Fibroblast of skin of back (primary cell): ENCODE measurements around the gene DOK6.

Experiments used
- DNase-seq: peaks from one replicate; pipeline ENCODE4 v3.0.0-alpha.2; 2013

Gene DOK6

GRCh38 chr18:69556228-69556627 lies 155.5 kb downstream of the DOK6 start:
- DNase-seq, result no peak

DNA sequence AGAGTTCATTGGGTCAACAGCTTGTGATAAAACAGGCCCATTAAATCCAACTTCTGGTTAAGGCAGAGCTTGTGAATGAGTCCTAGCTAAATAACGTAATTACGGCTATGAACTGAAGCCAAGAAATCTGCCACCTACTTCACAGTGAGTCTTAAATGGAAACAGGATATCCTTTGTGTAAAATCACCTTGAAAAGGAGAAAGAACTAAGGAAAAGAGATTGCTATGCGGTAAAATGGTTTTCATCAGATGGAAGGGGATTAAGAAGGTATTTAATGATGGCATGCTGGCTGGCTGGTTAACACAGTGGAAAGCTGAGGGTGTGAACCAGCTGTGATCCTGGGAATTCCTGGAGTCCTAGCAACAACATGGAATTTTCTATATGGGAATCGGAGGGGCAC lies 156.6 kb downstream of the DOK6 start:
- no peak for DNase-seq

- no peak for DNase-seq
Measured at GRCh38 chr18:69558052-69558451, 157.4 kb downstream of the DOK6 start.

DNA sequence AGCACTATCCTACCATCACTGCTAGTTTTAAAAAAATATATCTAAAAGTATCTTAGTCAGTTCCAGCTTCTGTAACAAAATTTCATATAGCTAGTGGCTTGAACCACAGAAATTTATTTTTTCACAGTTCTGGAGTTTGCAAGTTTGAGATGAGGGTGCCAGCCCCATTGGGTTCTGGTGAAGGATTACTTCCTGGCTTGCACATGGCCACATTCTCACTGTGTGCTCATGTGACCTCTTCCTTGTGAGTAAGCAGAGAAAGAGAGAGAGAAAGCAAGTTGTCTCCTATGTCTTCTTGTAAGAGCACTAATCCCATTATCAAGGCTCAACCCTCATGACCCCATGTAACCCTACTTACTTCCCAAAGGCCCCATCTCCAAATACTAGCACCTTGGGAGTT lies 158.9 kb downstream of the DOK6 start:
- no peak for DNase-seq

- no peak for DNase-seq
Measured at GRCh38 chr18:69564602-69565001, 163.9 kb downstream of the DOK6 start.

DNA sequence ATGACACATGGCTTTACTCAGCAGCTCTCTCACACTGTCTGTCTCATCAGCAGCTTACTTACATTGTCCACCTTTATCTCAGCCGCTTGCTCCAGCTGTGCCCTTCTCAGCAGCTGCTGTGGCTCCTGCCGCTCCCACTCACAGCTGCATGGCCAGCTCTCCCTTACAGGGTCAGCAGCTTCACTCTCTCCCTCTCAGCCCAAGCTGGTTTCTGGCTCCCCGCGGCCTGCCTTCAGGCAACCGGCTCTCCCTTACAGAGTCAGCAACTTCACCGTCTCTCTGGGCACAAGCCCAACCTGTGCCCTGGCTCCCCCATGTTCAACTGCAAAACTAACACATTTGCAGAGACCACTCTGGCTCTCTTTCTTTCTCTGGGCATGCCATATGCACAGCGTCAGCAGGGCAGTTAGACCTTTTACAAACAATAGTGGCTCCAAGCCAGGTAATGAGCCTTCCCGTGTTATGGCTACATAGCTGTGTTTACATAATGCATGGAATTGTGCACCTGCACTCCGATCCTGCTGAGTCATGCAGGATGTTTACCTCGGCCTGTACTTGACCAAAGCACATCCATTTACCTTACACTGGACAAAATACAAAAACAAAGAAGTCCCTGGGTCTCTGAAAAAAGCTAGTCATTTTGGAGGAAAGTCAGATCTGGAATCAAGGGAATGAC lies 167.3 kb downstream of the DOK6 start:
- DNase-seq, result no peak

DNA sequence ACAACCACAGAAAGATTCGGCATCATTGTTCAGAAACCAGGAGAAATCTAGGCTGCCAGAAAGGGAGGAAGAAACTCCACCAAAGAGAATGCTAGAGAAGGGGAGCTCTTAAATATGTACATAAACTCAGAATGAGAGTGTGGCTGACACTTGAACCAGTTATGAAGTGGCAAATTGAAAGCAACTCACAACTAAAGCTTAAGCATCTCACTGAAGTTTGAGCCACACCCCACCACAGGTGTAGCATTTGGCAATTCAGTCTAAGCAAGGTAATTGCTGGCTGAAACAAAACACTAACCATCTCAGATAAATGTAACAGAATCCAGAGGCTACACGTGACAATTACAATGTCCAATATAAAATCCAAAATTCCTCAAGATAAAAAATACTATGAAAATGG lies 168.4 kb downstream of the DOK6 start:
- no peak for DNase-seq

DNA sequence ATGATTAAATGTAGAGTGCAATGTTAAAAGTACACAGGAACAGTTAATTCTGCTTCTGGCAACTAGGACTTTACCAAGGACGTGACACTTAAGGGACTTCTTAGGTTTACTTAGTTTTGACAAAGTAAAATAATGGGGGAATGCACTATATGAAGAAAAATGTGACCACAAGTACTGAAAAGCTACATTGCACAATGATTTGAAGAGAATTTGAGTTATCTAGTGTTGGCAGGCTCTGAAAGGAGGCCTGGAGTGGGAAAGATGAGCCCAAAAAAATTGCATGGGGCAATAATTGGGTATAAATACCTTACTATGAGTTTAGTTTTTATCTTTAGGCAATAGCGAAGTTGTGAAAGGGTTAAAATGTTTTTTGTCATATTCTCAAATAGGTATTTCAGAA lies 173.7 kb downstream of the DOK6 start:
- DNase-seq, result no peak

- DNase-seq, result peak; percentile 15
Measured at GRCh38 chr18:69580107-69580506, 179.4 kb downstream of the DOK6 start.

GRCh38 chr18:69584429-69584828 lies 183.7 kb downstream of the DOK6 start:
- DNase-seq, result no peak

- DNase-seq, result no peak
Measured at GRCh38 chr18:69585696-69586095, 185.0 kb downstream of the DOK6 start.

DNA sequence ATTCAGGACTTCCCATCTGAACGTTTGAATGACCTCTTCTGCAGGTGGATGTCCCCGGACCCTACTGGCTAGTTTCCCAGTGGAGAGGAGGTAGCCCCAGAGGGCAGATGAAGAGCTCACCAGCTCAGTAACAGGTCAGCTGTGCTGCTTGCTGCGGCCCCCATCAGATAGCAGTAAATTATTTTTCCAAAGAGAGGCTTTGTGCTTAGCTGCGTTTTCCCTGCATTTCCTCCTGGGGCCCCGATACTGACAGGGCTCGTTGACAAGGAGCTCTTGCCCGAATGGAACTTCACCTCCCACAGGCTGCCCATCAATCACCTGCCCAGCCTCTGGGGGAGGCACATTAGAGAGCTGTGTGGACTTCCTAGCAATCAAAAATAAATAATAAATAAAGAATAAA lies 185.8 kb downstream of the DOK6 start:
- no peak for DNase-seq

- no peak for DNase-seq
Measured at GRCh38 chr18:69588301-69588700, 187.6 kb downstream of the DOK6 start.

- no peak for DNase-seq
Measured at GRCh38 chr18:69590150-69590549, 189.5 kb downstream of the DOK6 start.

- no peak for DNase-seq
Measured at GRCh38 chr18:69596345-69596744, 195.7 kb downstream of the DOK6 start.

DNA sequence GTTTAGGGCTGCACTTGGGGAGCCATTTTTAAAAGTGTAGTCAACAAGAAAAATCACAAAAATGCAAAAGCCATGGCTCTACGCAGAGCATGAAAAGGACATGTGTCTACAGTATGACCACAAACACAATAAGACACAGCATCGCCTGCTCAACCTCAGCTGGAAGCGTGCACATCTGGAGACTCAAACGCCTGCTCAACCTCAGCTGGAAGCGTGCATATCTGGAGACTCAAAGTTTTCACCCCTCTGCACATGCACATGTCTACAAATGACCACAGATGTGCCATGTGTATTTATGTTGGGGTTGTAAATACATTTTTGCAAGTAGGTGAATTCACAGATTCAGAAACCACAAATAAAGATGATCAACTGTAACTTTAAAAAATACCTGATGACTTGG lies 196.9 kb downstream of the DOK6 start:
- DNase-seq, result no peak

- no peak for DNase-seq
Measured at GRCh38 chr18:69599377-69599776, 198.7 kb downstream of the DOK6 start.

DNA sequence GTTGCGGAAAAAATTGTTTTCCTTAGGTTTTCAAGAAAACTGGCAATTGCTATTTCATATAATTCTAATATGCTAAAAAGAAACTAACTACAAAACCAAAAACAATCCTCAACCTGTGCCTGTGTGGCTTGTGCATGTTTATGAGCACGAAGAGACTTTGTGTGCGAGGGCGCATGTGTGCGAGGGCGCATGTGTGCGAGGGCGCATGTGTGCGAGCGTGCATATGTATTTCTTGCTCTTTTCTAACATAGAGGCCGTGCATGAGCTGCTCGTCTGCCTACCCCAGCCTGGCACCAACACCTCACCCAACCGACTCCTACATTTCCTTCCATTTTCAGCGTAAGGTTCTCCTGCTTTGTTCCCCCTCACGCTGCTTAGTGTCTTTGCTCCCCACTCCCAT lies 211.6 kb downstream of the DOK6 start:
- DNase-seq, result no peak

GRCh38 chr18:69616114-69616513 lies 215.4 kb downstream of the DOK6 start:
- DNase-seq, result no peak

DNA sequence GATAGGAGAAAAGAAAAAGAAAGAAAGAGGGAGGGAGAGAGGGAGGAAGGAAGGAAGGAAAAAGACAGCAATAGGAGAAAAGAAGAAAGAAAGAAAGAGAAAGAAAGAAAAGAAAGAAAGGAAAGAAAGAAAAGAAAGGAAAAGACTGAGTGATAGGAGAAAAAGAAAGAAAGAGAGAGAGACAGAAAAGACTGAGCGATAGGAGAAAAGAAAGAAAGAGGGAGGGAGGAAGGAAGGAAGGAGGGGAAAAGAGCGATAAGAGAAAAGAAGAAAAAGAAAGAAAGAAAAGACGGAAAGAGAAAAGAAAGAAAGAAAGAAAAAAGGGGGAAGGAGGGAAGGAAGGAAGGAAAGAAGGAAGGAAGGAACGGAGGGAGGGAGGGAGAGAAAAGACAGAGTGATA lies 216.7 kb downstream of the DOK6 start:
- DNase-seq, result no peak

DNA sequence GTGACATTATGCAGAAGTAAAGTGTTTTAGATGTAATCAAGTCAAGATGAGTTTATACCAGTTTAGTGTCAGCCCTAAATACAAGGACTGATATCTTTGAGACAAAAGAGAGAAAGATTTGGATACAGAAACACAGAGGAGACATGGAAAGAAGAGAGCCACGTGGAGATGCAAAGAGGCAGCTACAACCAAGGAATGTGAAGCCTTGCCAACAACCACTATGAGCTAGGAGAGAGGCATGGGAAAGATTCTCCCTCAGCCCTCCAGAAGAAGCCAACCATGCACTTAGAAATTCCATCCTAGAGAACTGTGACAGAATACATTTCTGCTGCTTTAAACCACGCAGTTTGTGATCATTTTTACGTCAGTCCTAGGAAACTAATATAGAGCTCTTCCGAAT lies 217.2 kb downstream of the DOK6 start:
- DNase-seq, result peak; percentile 88

DNA sequence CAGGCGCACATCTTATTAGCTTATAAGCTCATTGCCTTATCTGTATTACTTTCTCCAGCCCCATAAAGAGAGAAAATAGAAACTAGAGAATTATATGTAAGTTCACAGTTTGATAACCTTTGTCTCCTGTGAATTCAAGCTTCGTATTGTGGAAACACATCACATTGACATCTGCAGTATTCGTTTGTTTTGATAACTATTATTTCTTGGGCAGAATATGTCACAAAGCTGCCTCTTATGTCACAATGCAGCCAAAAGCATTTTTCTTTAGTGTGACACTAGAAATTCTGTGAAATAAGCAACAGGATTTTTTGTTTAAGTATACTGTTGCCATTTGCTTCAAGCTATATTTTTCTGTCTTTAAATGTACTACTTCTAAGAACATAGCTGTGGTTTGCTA lies 221.5 kb downstream of the DOK6 start:
- no peak for DNase-seq

DNA sequence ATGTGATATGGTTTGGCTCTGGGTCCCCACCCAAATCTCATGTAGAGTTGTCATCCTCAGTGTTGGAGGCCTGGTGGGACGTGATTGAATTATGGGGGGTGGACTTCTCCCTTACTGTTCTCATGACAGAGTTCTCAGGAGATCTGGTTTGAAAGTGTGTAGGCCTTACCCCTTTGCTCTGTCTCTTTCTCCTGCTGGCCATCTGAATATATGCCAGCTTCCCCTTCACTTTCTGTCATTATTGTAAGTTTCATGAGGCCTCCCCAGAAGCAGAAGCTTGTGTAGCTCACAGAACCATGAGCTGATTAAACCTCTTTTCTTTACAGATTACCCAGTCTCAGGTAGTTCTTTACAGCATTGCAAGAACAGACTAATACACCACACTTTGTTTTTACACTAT lies 222.3 kb downstream of the DOK6 start:
- DNase-seq, result no peak

GRCh38 chr18:69626171-69626570 lies 225.5 kb downstream of the DOK6 start:
- DNase-seq, result no peak

- peak; percentile 10 for DNase-seq
Measured at GRCh38 chr18:69626643-69627242, 226.1 kb downstream of the DOK6 start.
